Stimulated activated CD8-positive, alpha-beta memory T cell treated with anti-CD3 and anti-CD28 coated beads, Interleukin-12 subunit alpha, Interleukin-12 subunit beta, amount 100 ng/mL, for 24 hours (primary cell): ENCODE results near the gene TRIM38.
"Not testable (repeated sequence)": the region's sequence is repeated elsewhere in the genome, so short reads cannot be mapped to it uniquely, and the experiment has no call there.

Source experiments
- DNase-seq: peaks from one replicate; pipeline ENCODE4 v3.0.0-alpha.2; 2020; ENCODE audit errors: extremely low read depth

Gene TRIM38, protein sequence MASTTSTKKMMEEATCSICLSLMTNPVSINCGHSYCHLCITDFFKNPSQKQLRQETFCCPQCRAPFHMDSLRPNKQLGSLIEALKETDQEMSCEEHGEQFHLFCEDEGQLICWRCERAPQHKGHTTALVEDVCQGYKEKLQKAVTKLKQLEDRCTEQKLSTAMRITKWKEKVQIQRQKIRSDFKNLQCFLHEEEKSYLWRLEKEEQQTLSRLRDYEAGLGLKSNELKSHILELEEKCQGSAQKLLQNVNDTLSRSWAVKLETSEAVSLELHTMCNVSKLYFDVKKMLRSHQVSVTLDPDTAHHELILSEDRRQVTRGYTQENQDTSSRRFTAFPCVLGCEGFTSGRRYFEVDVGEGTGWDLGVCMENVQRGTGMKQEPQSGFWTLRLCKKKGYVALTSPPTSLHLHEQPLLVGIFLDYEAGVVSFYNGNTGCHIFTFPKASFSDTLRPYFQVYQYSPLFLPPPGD

DNA sequence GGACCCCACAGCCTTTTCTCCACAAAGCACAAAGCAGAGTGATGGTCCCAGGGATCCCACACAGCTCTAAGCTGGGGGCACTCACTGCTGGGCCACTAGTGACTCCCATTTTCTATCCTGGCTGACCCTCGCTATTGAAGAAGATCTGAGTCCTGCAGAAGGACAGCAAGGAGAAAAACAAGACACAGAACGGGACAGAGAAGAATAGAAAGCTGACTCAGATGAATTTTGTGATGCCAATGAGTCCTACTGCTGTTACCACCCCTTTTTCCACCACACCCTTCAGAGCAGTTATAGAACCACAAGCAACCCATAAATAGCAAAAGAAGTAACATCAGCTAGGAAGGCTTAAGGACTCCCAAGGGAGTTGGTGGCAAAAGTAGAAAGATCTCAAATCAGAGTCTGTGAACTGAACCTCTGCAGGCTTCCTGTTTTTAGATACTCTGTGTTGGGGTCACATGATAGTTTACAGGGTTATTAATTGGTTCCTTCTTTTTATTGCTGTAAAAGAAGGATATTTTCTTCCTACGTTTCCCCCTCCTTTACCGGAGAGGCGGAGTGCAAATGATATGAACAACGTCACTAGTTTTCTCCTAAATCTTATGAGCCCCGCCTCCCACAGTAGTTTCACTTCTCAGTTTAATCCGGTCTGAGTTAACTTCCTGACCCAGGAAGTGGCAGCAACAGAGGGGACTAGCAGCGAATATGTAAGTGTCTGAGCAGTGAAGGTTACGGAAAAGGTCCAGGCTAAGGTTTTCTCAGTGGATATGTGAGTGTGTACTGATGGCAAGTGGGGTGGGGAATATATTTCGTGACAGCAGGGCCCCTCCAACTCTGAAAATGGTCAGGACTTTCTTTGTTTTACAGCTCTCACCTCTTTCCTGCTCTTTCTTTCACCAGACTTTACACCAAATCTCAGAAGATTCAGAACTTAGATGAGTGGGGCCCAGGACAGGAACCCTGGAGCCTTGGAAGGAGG lies at the start of gene TRIM38:
Gene TRIM38, plus strand, starts transcription at position 654 of the 979 bp plus-strand sequence. CDS start 3,721 bp downstream, outside the sequence.
- peak; percentile 31 for DNase-seq

DNA sequence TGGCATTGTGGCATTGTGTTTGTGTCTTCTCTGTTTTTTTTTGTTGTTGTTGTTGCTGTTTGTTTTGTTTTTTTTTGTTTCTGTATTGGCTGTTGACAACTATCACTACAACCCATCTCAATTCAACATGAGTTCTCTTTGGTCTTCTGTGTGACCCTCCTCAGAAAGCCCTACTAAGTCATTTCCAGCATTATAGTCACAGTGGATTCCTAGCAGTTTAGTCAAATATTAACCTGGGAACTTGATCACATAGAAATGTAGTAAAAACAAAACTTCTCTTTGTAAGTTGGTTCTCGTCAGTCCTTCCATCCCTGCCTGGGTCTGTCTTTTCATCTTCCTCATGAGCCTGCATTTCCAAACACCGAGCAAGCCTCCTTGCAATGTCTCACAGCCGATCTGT lies 48.9 kb upstream of the TRIM38 start:
- no peak for DNase-seq

DNA sequence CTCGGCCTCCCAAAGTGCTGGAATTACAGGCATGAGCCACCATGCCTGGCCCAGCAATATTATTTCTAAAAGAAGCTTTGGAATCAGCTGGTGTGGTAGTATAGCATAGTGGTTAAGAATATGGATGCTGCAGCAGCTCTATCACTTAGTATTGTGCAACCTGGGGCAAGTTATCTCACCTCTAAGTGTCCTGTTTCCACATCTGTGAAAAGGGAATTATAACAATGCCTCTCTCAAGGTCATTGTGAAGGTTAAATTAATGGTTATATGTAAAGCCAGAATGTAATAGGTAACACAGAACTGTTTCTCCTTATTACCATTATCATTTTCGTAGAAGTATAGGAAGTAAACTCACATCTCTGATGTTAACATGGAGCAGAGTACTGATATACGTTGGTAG lies 46.3 kb upstream of the TRIM38 start:
- DNase-seq, result no peak

DNA sequence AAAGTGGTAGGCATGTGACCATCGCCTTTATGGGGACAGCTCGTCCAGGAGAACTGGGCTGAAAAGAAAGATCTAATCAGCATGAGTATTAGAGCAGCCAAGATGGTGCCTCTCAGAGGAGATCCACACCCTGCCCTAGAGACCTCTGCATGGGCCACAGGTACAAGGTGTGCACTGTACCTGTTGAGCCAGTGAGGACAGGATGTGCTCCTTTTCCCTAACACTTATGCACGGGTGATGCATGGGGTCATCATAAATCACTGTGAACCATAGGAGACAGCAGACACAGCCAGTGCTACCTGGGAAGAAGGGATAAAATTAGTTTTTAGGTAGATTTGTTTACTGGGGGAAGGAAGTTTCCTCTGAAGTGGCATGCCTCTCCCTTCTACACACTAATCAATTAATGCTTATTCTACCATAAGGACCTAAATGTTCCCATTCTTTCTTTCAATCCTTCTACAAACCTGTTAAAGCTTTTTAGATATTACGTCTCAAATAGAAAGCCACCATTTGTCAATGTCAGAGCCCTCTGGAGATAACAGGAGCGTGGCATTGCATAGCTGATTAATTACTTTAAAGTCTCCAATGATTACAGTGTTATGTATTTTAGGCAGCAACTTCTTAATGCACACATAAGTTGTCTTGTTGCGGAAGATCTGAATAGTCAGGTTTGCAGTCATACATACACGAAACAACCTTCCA lies 45.7 kb upstream of the TRIM38 start:
- no peak for DNase-seq

DNA sequence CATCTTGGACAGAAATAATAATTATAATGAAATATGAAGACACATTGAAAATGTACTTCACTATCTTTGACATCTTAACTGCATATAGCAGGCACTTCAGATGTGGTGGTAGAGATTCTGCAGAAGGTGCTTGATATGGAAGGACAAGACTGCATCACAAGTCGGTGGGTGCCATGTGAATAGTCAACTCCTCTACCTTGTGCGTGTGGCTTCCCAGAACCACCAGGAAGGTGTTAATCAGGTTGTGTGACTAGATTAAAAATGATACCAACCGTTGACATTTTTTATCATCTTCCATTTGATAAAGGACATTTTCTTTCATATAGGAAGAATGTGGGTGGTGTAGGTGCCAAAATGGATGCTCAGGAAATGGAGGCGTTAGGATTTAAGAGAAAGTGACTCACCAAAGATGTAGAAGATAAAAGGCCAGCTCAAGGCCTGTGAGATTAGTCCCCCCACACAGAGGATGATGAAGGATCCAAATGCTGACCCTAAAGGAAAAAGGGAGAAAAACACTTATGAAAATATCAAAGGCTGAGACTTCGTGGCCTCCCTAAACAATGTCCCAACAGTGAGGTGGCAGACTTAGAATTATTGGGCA lies 44.4 kb upstream of the TRIM38 start:
- DNase-seq, result no peak

DNA sequence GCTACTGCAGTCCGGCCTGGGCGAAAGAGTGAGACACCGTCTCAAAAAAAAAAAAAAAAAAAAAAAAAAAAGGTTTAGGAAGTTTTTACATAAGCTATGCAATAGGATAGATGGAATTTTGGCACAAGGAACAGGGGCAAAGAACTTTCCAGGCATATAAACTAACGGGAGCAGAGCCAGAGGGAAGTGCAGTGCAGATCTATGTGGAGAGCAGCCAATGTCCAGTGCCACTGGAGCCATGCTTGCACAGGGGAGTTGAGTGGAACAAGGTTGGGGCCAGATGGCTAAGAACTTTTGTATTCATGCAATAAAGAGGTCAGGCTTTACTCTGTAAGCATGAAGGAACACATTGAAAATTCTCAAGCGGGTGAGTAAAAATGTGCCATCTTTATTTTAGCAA lies 42.9 kb upstream of the TRIM38 start:
- no peak for DNase-seq

DNA sequence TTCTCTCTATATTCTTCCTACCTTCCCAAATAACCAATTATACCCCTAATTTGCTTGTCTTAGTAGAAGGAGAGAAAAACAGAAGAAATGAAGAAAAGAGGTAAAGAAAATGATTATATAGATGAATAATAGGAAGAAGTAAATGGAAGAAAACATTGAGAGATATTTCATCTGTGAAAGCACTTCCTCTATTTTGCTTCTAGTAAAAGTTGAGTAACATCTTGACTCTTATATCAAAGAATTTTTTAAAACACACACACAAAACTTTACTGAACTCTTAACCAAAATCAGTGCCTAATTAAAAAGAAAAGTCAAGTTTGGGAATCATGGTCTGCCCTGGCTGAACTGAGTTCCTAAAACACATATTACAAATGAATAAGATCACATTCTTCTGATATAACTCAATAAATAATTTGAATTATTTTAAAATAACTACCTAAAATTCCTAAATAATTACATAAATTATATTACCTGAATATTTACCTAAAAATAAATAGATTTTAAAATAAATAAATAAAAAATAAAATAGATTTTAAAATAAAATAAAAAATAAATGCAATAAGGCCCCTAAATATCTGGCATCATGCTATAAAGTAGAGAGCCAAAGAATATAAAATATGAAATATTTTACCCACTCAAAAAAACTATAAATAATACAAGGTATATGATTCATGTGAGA lies 40.9 kb upstream of the TRIM38 start:
- DNase-seq, result no peak

DNA sequence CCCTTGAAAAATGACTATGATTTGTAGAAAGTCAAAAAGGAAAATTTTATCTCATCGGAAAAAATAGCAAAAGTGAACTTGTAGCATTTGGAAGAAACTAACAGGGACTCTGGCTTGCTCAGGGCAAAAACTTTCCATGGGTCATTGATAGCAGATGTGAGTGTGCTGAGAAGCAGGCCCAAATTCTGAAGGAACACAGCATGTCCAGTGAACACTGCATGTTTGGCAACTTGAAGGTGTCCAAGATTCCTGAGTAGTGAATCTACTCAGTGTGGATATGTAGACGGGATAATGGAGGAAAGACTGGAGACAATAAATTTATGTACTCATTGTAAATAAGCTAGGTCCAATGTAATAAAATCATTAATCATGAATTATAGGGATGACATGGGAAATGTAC lies 40.3 kb upstream of the TRIM38 start:
- DNase-seq, result no peak

DNA sequence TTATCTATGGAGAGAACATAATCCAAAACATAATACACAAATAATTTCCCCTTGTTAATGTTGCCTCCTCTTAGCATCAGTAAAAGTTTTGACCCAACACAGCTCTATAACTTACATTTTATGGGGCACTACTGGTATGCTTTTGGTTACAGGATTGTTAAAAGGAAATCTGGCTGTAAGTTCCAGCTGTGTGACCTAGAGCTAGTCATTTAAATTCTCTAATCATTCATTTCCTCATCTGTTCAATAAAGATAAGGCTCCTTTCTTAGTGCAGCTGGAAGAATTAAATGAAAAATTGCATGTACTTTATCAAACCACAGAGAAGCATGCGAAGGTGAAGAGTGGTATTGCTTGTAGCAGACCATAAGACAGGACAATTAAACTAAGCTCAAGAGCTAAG lies 36.7 kb upstream of the TRIM38 start:
- no peak for DNase-seq

DNA sequence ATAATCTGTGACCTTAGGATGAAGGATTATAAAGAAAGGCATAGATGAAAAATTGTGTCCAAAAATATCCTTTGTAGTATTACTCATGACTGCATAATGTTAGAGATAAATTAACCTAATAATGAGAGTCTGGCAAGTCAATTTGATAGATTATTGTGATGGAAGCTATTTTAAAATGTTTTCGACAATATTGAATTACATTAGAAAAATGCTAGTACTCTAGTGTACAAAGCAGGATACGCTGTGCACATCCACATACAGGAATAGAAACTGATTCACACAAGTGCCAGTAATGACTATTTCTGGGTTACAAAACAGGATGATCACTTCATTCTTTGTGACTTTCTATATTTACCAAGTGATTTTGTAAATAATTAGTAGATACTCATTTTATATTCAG lies 35.4 kb upstream of the TRIM38 start:
- no peak for DNase-seq

DNA sequence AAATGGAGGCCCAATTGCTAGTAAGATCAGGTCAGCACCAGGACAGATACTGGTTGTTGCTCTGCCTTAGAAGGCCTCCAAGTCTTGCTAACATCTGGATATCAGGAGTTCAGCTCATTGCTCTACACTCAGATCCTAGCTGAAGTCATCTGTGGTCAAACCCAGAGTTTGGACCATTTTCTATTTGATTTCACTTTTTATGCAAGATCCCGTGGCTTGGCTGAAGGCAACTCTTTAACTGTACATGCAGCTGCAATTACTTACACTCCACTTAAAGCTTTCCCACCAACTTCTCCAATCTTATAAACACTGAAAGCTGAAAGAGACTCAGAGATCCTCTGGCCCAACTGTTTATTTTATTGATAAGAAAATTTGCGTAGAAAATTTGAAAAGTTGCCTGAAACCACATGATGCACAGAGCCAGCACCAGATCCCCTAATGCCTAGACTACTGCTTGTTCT lies 34.8 kb upstream of the TRIM38 start:
- DNase-seq, result no peak

DNA sequence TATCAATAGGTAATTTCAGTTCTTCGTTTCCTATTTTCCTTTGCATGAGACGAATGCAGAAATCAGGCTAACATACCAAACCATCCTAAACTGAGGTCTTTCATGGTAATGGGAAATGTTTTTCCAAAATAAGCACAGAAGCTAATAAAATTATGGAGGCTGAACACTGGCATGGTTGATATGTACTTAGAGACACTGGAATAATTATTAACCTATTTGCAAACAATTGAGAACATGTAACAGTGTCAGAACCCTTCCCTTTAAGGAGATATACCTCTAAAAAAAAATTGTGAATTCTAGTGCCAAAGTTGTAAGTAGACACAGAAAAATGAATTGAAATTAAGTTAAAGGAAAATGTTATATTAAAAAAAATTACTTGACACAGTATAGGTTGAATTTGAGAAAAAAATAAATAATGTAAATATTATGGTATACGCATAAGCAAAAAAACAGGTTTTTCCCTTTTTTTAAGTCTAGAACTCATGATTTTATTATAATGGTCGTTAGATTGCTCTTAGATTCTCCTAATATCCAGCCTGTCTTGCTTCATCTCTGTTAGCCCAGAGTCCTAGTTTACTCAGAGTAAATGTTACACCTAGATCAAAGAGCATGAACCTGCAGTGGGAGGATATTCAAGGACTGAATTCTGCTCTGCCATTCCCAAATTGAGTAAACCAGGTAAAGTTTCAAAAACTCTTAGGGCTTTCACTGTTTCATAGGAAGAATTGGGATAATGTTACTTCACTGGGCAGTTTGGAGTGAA lies 33.9 kb upstream of the TRIM38 start:
- no peak for DNase-seq

DNA sequence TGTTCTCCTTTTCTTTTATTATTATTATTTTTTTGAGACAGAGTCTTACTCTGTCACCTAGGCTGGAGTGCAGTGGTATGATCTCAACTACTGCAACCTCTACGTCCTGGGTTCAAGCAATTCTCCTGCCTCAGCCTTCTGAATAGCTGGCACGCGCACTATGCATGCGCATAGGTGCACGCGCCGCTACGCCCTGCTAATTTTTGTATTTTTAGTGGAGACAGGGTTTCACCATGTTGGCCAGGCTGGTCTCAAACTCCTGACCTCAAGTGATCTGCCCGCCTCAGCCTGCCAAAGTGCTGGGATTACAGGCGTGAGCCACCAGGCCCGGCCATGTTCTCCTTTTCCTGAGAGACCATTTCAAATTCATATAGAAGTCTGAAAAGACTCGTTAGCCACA lies 32.8 kb upstream of the TRIM38 start:
- DNase-seq, result not testable (repeated sequence)

DNA sequence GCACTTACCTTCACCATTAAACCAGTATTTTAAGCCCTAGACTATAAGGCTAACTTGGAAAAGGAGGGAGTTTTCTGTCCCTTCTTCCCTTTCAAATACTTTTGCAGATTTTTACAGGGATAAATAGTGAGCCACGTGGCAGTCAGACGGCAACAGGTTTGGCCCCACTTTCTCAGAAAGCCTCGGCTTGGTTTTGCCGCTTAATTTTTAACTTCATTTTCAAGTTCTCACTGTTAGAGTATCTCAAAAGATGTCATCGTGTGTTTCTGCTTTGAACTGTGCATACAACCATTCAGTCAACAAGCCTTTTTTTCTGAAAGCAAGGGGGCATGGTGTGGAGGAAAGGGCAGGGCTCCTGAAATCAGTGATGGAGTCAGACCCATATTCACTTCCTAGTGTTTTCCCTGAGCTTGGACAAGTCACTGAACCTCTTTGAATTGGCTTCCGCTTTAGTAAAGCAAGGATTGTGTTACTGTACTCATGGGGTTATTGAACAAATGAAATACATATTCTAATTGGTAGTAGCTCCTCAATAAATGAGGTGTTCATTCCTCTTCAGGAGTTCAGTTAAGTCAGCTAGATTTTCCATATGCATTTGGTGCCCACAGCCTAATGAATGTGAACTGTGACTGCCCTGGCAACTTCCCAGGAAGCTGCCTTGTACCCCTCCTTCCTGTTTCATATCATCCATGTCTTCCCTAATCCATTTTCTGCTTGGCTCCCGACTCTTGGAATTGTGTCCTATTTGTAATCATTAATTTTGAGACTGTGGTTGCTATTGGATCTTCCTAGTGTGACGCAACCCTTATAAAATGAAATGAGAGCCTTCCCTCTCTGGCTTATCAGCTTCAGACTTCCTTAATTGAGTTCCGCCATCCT lies 31.8 kb upstream of the TRIM38 start, which contains the start of gene SLC17A2:
Gene SLC17A2, minus strand, starts transcription at position 160 of the 879 bp plus-strand sequence. CDS start 4,895 bp downstream, outside the sequence.
- no peak for DNase-seq

DNA sequence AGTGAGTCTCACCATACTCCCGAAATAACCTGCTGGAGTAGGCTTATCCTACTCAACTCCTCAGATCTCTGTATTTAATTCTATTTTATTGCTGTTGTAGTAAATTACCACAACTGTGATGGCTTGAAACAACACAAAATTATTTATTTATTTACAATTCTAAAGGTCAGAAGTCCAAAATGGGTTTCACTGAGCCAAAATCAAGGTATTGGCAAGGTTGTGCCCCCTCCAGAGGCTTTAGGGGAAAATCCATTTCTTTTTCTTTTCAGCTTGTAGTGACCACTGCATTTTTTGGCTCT lies 31.2 kb upstream of the TRIM38 start:
- no peak for DNase-seq

DNA sequence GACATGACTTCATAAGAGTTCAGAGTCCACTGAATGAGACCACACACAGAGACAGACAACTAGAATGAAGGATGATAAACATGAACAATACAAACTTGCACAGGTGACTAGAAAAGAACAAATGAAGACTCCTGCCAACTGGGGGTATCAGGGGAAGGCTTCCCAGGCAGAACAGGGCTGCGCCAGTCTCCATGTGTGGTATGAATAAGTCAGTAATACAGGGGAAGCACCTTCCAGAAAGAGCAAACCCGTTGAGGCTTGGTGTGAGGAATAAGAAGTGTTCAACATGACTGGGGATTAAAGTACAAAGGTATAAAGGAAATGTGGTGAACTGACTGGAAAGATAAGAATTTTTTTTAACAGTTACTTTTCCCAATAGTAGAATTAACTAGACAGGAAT lies 28.4 kb upstream of the TRIM38 start:
- DNase-seq, result no peak

DNA sequence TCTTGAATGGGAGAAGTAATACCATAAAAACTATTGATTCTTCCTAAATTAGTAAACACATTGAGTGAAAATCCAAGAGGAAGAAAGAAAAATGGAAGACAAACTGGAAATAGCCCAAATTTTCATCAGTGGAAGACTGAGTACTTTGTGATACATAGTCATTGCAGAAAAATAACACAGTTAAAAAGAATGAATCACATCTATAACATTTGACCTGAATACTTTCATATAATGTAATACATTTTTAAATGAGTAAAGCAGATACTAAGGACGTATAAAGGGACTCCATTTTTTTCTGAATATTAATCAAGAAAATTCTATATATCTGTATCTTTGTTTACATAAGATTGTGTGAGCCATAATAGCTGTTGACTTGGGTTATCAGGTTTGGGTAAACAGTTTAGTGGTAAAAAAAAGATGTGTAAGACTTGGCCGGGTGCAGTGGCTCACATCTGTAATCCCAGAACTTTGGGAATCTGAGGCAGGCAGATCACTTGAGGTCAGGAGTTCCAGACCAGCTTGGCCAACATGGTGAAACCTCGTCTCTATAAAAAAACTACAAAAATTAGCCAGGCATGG lies 27.8 kb upstream of the TRIM38 start:
- no peak for DNase-seq

DNA sequence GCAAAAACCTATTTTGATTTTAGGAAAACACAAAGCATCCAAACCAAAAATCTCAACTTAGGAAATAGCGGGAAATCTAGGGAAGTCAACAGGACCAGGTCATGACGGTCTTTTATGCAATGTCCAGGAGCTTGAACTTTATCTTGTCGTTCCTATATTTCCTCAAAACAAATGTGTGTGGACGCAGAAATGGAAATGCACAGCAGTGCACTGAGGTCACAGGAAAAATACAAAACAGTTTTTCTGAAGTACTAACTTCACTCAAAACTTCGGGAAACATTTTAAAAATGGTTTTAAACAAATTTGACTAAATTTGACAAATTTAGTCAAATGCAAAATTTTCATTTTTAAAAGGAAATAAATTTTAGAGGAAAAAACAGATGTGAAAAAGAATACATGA lies 26.6 kb upstream of the TRIM38 start:
- DNase-seq, result no peak

DNA sequence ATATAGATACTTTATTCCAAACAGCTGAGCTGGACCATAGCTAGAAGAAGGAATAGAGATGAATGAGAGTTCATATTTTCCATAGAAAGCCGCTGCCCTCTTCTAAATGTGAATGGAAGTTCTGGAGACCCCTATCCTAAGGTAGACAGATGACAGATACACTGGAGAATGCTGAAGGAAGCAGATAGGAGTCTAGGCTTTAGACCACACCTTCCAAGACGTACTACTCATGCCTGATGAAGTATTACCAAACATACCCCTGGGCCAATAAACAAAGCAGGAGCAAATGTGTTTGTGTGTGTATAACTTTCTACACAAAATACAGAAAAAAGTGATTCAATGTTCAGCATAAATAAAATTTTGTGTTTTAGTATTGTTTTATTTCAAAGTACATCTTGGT lies 23.0 kb upstream of the TRIM38 start:
- DNase-seq, result no peak
